Measurements from ENCODE around the gene TUBG1. TPM values are rescaled to one million over a fixed set of nuclear protein-coding genes. Genes with fewer than 3 reads are reported as not detected.
A peak's percentile ranks its signal among the peaks of the same experiment; 100 is the strongest.

TUBG1 gene
- 10 to 100 TPM; 53.5 to 63.6 (median 54.5) TPM for polyA plus RNA-seq (ENCODE audit: insufficient read length in 3 of 3)

- DNase-seq (ENCODE audit: low read depth in 3 of 3, low spot score in 2 of 3) = peak; percentile 97 to 99 (median 97)
Observed at GRCh38 chr17:42609182-42609813, at the start of gene TUBG1, which contains the start of gene RETREG3. Gene TUBG1, plus strand, starts transcription at chr17:42609683. Its CDS starts 55 bp downstream, at chr17:42609738. Gene RETREG3, minus strand, starts transcription at chr17:42609374. Its CDS starts 50 bp downstream, at chr17:42609324.

DNA sequence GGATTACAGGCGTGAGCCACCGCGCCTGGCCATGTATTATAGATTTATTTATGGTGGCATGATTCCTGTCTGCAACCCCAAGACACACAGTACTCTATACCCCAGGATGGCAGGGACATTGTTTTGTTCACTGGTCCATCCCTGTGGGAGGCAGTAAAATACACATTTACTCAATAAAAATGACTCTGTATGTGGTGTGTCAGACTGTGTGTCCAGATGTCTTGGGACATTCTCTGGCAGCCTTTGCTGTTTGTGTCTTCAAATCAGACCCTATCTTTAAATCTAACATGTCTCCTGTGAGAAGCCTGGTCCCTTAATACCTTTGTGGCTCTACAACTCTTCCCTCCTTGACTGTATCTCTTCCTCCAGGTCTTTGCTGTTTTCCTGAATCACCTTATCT, 49.2 kb upstream of the TUBG1 start:
- no peak for DNase-seq (ENCODE audit: low read depth in 3 of 3, low spot score in 2 of 3)

GRCh38 chr17:42561897-42562387, 47.5 kb upstream of the TUBG1 start, which contains the start of gene COASY:
Gene COASY, plus strand, starts transcription at chr17:42562148. Its CDS starts 475 bp downstream, at chr17:42562623.
- DNase-seq (ENCODE audit: low read depth in 3 of 3, low spot score in 2 of 3) = peak; percentile 94 to 98 (median 96)

DNA sequence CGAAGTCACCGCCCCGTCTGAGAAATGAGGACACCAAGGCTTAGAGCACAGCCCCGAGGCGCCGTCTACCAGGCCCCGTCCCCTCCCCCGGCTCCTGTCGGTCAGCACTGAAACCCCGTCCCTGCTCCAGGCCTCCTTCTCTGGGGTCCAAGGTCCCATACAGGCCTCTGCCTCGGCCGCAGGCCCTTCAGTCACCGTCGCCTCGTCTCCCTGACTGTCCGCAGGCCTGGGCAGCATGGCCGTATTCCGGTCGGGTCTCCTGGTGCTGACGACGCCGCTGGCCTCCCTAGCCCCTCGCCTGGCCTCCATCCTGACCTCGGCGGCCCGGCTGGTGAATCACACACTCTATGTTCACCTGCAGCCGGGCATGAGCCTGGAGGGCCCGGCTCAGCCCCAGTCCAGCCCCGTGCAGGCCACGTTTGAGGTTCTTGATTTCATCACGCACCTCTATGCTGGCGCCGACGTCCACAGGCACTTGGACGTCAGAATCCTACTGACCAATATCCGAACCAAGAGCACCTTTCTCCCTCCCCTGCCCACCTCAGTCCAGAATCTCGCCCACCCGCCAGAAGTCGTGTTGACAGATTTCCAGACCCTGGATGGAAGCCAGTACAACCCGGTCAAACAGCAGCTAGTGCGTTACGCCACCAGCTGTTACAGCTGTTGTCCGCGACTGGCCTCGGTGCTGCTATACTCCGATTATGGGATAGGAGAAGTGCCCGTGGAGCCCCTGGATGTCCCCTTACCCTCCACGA, 46.9 kb upstream of the TUBG1 start:
- DNase-seq (ENCODE audit: low read depth in 3 of 3, low spot score in 2 of 3) = no peak

DNA sequence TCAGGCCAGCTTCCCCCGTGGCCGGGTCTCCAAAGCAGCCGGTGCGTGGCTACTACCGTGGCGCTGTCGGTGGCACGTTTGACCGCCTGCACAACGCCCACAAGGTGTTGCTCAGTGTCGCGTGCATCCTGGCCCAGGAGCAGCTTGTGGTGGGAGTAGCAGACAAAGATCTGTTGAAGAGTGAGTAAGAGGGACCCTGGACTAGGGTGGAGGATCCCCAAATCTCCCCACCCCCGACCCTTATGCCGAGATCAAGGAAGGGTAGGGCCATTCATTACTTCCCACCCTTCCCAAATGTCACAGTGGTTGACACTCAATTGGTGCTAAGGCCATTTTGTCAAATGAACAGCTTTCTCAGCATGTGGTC, 46.4 kb upstream of the TUBG1 start:
- no peak for DNase-seq (ENCODE audit: low read depth in 3 of 3, low spot score in 2 of 3)

- no peak for DNase-seq (ENCODE audit: low read depth in 3 of 3, low spot score in 2 of 3)
Observed at GRCh38 chr17:42563543-42563942, 45.9 kb upstream of the TUBG1 start.

DNA sequence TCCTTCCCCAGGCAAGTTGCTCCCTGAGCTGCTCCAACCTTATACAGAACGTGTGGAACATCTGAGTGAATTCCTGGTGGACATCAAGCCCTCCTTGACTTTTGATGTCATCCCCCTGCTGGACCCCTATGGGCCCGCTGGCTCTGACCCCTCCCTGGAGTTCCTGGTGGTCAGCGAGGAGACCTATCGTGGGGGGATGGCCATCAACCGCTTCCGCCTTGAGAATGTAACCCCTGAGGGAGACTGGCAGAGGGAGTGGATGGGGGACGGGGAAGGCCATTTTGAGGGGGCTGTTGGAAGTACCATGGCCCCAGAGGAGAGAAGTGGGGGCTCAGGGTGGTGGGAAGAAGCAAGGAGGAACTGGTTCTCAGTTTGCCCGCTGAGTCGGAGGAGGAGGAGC, 45.5 kb upstream of the TUBG1 start:
- no peak for DNase-seq (ENCODE audit: low read depth in 3 of 3, low spot score in 2 of 3)

- DNase-seq (ENCODE audit: low read depth in 3 of 3, low spot score in 2 of 3) = no peak
Observed at GRCh38 chr17:42564815-42565522, 44.5 kb upstream of the TUBG1 start.

DNA sequence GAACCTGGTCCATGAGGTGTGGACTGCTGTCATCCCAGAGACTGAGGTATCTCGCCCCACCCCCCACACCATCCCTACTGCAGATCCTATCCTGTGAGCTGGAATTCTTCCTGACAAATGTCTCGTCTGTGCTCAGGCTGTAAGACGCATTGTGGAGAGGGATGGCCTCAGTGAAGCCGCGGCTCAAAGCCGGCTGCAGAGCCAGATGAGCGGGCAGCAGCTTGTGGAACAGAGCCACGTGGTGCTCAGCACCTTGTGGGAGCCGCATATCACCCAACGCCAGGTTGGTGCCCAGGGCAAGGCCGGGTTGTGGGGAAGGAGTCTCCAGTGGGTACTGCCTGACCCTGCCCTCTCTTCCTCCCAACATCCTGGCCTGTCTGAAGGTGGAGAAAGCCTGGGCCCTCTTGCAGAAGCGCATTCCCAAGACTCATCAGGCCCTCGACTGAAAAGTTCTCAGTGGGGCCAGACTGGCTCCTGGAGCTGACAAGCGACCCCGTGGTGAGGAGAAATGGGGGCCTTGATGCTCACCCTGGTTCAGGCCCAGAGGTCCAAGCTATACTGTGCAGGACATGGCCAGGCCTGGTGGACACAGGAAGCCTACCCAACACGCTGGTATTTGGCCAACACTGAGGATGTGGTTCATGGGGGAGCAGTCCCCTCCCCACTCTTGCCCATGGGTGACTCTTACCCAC, 43.8 kb upstream of the TUBG1 start:
- DNase-seq (ENCODE audit: low read depth in 3 of 3, low spot score in 2 of 3) = no peak

GRCh38 chr17:42566215-42566882, 43.1 kb upstream of the TUBG1 start:
- DNase-seq (ENCODE audit: low read depth in 3 of 3, low spot score in 2 of 3) = no peak

- peak in 2 of 3 donors; percentile 74 to 79 for DNase-seq (ENCODE audit: low read depth in 3 of 3, low spot score in 2 of 3)
Observed at GRCh38 chr17:42566883-42567573, 42.5 kb upstream of the TUBG1 start, which contains the start of gene MLX. Gene MLX, plus strand, starts transcription at chr17:42567100. Its CDS starts 25 bp downstream, at chr17:42567125.

DNA sequence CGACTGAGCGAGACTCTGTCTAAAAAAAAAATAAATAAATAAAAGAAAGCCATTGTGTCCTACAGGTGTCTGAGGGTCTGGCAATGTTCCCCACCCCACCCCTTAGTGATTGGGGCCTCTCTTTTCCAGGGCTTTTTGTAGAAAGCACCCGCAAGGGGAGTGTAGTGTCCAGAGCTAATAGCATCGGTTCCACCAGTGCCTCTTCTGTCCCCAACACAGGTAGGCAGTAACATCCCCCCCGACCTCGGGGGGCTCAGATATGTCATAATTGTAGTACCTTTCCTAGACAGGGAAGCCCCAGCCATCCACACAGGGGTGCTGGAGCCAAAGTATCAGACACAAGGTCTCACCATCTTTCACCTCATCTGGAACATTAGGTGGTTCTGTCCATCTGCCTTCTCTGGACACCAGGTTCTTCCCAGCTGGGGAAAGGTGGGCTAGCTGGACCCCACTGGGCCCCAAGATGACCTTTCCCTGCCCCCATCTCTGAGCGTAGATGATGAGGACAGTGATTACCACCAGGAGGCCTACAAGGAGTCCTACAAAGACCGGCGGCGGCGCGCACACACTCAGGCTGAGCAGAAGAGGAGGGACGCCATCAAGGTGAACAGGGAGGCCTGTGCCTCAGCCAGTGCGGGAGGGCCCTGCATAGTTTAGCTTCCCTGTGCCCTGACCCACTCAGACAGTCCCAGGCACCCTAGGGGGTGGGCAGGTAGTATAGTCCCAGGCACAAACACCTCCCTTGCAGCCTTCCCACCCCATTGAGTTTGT, 41.0 kb upstream of the TUBG1 start:
- DNase-seq (ENCODE audit: low read depth in 3 of 3, low spot score in 2 of 3) = no peak

- DNase-seq (ENCODE audit: low read depth in 3 of 3, low spot score in 2 of 3) = no peak
Observed at GRCh38 chr17:42571435-42572225, 37.9 kb upstream of the TUBG1 start.

DNA sequence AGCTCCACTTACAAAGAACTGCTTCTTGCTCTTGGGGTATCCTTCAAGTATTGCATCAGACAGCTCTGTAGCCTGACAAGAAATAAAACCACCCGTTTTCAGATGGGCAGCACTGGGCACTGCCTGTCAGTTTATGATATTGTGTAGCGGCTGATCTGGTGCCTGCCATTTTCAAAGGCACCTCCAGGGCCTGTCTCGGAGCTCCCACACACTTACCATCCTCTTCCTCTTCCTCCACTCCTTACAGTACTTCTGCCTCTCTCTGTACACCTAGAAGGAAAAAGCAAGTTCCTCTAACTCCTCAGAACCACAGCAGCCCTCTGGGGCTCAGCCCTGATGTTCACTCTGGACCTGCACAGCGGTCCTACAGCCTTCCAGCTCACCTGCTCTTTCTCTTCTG, 36.4 kb upstream of the TUBG1 start:
- no peak for DNase-seq (ENCODE audit: low read depth in 3 of 3, low spot score in 2 of 3)

DNA sequence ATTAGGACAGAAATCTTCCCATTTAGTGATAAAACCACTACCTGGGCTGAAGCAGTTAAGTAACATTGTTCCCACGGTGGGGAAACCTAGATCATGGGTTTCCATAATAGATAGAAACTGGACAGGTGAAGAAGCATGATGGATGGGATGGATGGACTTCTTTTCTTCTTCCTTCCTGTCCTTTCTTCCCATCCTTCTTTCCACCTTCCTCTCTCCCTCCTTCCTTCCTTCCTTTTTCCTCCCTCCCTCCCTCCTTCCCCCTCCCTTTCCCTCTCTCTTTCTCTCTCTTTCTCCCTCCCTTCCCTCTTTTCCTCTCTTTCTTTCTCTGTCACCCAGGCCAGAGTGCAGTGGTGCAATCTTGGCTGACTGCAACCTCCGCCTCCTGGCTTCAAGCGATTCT, 35.0 kb upstream of the TUBG1 start:
- DNase-seq (ENCODE audit: low read depth in 3 of 3, low spot score in 2 of 3) = no peak

- DNase-seq (ENCODE audit: low read depth in 3 of 3, low spot score in 2 of 3) = no peak
Observed at GRCh38 chr17:42577140-42577531, 32.3 kb upstream of the TUBG1 start.

- peak in 2 of 3 donors; percentile 83 to 86 for DNase-seq (ENCODE audit: low read depth in 3 of 3, low spot score in 2 of 3)
Observed at GRCh38 chr17:42577532-42578281, 31.8 kb upstream of the TUBG1 start, which contains the start of gene PSMC3IP. Gene PSMC3IP, minus strand, starts transcription at chr17:42577729. Its CDS starts 43 bp downstream, at chr17:42577686.

Data from right renal cortex interstitium (tissue), 3 donors.